Keratinocyte (primary cell): ENCODE data around the gene PTPRT.

ENCODE experiments used
- EZH2 ChIP-seq: IDR thresholded peaks from one replicate; pipeline ENCODE4 v1.6.1; 2012; ENCODE audit warnings: inconsistent platforms, mild to moderate bottlenecking, low read length, moderate library complexity
- TF ChIP-seq, protein P1 (sequence below), 3 experiments: IDR thresholded peaks in 1 of 3; conservative IDR thresholded peaks in 1 of 3; optimal IDR thresholded peaks in 1 of 3; 2 replicates in 2 of 3; 3 replicates in 1 of 3; pipeline versions ENCODE3 to v1.5.1; 2011; ENCODE audit warnings: low read length in 3 of 3, mild to moderate bottlenecking in 3 of 3, moderate library complexity in 2 of 3, control low read depth in 1 of 3, inconsistent platforms in 1 of 3; ENCODE audit not compliant: insufficient read depth in 2 of 3; ENCODE audit errors: extremely low read depth in 1 of 3

DNA sequence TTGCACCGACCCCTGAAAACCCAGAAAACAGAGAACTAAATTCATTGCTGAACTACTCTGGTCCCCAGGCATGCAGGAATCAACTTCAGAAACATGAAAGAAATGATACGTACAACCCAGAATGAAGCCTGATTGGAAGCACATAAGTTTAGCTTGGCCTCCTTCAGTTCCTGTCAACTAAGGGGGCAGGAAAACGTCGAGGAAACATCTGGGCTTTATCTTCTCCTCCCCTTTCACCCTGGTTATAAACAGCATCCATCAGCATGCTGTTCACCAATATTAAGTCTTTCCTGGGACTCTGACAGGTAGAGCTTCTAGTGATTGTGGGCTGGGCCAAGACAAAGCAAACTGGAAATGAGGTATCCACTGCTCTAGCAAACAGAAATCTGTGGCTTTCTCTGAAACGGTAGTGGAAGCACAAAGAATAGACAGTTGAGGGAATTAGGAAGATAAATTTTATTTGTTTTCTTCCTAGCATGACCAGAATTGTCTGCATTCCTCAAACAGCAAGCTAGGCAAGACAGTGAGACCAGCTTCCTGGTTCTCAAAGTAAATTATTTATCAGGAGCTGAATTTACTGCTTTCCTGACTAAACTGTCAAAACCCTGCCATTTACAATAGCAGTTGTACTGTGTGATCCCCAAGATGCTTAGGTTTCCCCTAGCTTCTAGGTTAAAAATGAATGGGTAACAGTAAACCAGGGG lies 134.4 kb downstream of the PTPRT start:
- TF ChIP-seq, protein P1, sequence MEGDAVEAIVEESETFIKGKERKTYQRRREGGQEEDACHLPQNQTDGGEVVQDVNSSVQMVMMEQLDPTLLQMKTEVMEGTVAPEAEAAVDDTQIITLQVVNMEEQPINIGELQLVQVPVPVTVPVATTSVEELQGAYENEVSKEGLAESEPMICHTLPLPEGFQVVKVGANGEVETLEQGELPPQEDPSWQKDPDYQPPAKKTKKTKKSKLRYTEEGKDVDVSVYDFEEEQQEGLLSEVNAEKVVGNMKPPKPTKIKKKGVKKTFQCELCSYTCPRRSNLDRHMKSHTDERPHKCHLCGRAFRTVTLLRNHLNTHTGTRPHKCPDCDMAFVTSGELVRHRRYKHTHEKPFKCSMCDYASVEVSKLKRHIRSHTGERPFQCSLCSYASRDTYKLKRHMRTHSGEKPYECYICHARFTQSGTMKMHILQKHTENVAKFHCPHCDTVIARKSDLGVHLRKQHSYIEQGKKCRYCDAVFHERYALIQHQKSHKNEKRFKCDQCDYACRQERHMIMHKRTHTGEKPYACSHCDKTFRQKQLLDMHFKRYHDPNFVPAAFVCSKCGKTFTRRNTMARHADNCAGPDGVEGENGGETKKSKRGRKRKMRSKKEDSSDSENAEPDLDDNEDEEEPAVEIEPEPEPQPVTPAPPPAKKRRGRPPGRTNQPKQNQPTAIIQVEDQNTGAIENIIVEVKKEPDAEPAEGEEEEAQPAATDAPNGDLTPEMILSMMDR (optimal IDR thresholded peaks at IDR 0.05 in 1 of 3, IDR thresholded peaks at IDR 0.05 in 1 of 3, conservative IDR thresholded peaks at IDR 0.05 in 1 of 3; ENCODE audit: extremely low read depth in 1 of 3, insufficient read depth in 2 of 3, low read length in 3 of 3): no peak
- TF ChIP-seq EZH2: no peak
